ENCODE measurements around the gene PRSS21. TPM values are rescaled to one million over a fixed set of nuclear protein-coding genes. Genes with fewer than 3 reads are reported as not detected.

PRSS21 gene
- total and polyA plus RNA-seq, 4 donors: 0.18 to 1.0 (median 0.26) TPM; not detected in 1

DNA sequence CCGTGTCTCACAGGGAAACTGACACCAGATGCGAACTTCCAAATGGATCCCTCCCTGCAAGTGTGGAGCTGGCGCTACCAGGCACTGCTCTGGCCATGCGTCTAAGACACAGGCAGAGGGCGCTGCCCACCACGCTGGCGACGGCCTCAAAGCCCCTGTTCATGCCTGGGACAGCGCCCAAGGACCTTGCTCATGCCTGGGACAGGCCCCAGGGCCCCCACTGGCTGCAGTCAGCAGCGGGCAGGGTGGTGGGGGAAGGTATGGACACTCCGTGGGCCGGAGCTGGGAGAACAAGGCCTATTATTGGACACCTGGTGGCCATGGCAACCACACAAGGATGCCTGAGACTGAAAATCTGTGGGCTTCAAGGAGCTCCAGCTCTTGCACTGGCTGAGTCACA, 21.9 kb downstream of the PRSS21 start:
- Histone ChIP-seq H3K4me3 (ENCODE audit: low read depth in 1 of 3, low read length in 3 of 3) (no peak overlapping the region), H3K9ac (ENCODE audit: low read depth in 1 of 2, low read length in 2 of 2) (no peak overlapping the region), H3K9me3 (ENCODE audit: control insufficient read depth in 4 of 4, low read length in 3 of 4) (no peaks in the 10 kb centered on the region), H3K27ac (ENCODE audit: low read depth in 1 of 2, low read length in 2 of 2) (no peak overlapping the region), H3K36me3 (ENCODE audit: control insufficient read depth in 4 of 4, insufficient read depth in 3 of 4, low read depth in 1 of 4, low read length in 3 of 4) (no peaks in the 10 kb centered on the region), H3K4me1 (ENCODE audit: control insufficient read depth in 4 of 4, insufficient read depth in 4 of 4, low read length in 3 of 4) (peaks cover 0 to 6% (median 1%) of the 10 kb centered on the region in 4 donors), H3K27me3 (ENCODE audit: control insufficient read depth in 4 of 4, insufficient read depth in 4 of 4, low read length in 3 of 4) (peaks cover 0 to 2% (median 0%) of the 10 kb centered on the region in 4 donors)
- peak; percentile 56 for DNase-seq (ENCODE audit: low spot score)
- 5% methylated on average over 12 of the region's 12 CpGs for WGBS
- TF ChIP-seq RAD21 (IDR thresholded peaks at IDR 0.05) (peak; percentile 69 to 79), JUND (IDR thresholded peaks at IDR 0.05) (no peak)
- TF ChIP-seq, protein P1, sequence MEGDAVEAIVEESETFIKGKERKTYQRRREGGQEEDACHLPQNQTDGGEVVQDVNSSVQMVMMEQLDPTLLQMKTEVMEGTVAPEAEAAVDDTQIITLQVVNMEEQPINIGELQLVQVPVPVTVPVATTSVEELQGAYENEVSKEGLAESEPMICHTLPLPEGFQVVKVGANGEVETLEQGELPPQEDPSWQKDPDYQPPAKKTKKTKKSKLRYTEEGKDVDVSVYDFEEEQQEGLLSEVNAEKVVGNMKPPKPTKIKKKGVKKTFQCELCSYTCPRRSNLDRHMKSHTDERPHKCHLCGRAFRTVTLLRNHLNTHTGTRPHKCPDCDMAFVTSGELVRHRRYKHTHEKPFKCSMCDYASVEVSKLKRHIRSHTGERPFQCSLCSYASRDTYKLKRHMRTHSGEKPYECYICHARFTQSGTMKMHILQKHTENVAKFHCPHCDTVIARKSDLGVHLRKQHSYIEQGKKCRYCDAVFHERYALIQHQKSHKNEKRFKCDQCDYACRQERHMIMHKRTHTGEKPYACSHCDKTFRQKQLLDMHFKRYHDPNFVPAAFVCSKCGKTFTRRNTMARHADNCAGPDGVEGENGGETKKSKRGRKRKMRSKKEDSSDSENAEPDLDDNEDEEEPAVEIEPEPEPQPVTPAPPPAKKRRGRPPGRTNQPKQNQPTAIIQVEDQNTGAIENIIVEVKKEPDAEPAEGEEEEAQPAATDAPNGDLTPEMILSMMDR (IDR thresholded peaks at IDR 0.05; ENCODE audit: low read depth, low read length, missing input control): peak; percentile 58

DNA sequence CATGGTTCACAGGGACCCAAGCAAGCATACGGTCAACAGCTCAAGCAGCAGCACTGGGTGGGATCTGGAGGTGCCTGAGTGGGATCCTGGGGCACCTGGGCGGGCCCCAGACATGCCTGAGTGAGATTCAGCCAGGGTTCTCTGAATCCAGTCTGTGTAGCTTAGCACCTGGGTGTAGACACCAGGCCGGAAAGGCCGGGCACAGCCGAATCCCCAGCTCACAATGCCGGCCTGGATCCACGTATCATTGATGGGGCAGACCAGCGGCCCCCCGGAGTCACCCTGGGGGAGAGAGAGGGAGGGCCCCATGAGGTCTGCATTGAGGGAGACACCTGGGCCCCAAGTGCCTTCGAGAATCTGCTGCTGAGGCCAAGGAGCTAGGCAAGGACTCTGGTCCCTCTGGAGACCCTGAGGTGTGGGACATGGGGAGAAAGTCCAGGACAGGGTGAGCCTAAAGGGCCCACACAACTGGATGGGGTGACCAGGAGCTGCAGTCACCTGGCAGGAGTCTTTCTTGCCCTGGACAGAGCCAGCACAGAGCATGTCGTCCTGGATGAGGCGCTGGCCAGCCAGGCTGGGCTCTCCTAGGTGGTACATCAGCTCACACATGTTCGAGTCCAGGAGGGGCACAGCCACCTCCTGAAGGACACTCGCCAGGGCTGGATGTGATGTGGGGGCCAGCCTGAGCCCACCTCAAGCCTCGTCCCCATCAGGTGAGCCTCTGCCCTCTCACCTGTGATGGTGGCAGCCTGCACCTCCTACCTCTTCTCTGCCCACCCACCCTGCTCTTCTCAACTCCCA, 22.8 kb downstream of the PRSS21 start:
- no peak overlapping the region for H3K9ac ChIP-seq (ENCODE audit: low read depth in 1 of 2, low read length in 2 of 2)
- peaks cover 0 to 6% (median 1%) of the 10 kb centered on the region in 4 donors for H3K4me1 ChIP-seq (ENCODE audit: control insufficient read depth in 4 of 4, insufficient read depth in 4 of 4, low read length in 3 of 4)
- WGBS: 78% methylated on average over 15 of the region's 15 CpGs
- H3K36me3 ChIP-seq (ENCODE audit: control insufficient read depth in 4 of 4, insufficient read depth in 3 of 4, low read depth in 1 of 4, low read length in 3 of 4): no peaks in the 10 kb centered on the region
- H3K27me3 ChIP-seq (ENCODE audit: control insufficient read depth in 4 of 4, insufficient read depth in 4 of 4, low read length in 3 of 4): peaks cover 0 to 2% (median 0%) of the 10 kb centered on the region in 4 donors
- no peak overlapping the region for H3K4me3 ChIP-seq (ENCODE audit: low read depth in 1 of 3, low read length in 3 of 3)
- H3K9me3 ChIP-seq (ENCODE audit: control insufficient read depth in 4 of 4, low read length in 3 of 4): no peaks in the 10 kb centered on the region
- TF ChIP-seq, protein P2, sequence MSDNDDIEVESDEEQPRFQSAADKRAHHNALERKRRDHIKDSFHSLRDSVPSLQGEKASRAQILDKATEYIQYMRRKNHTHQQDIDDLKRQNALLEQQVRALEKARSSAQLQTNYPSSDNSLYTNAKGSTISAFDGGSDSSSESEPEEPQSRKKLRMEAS (IDR thresholded peaks at IDR 0.05): no peak
- no peak for DNase-seq (ENCODE audit: low spot score)
- H3K27ac ChIP-seq (ENCODE audit: low read depth in 1 of 2, low read length in 2 of 2): no peak overlapping the region

DNA sequence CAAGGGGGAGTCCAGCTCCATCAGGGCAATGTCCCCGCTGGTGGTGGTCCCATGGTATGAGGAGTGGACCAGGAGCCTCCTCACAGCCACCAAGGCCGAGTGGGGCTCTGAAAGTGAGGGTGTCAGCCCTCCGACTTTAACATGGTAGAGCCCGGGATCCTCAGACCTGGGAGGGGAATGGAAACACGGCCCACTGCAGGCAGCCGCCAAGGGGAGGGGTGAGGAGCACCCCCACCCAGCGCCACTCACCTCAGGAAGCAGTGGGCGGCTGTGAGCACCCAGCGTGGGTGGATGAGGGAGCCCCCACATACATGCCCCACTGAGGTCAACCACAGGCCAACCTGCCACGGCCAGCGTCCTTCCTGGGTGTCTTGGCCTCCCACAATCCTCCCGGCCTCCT, 23.9 kb downstream of the PRSS21 start:
- Histone ChIP-seq H3K9ac (ENCODE audit: low read depth in 1 of 2, low read length in 2 of 2) (no peak overlapping the region), H3K27ac (ENCODE audit: low read depth in 1 of 2, low read length in 2 of 2) (no peak overlapping the region), H3K36me3 (ENCODE audit: control insufficient read depth in 4 of 4, insufficient read depth in 3 of 4, low read depth in 1 of 4, low read length in 3 of 4) (no peaks in the 10 kb centered on the region), H3K27me3 (ENCODE audit: control insufficient read depth in 4 of 4, insufficient read depth in 4 of 4, low read length in 3 of 4) (peaks cover 0 to 2% (median 0%) of the 10 kb centered on the region in 4 donors), H3K9me3 (ENCODE audit: control insufficient read depth in 4 of 4, low read length in 3 of 4) (no peaks in the 10 kb centered on the region), H3K4me1 (ENCODE audit: control insufficient read depth in 4 of 4, insufficient read depth in 4 of 4, low read length in 3 of 4) (peaks cover 0 to 6% (median 1%) of the 10 kb centered on the region in 4 donors), H3K4me3 (ENCODE audit: low read depth in 1 of 3, low read length in 3 of 3) (no peak overlapping the region)
- no peak for TF ChIP-seq RXRA (IDR thresholded peaks at IDR 0.05)
- TF ChIP-seq JUND (IDR thresholded peaks at IDR 0.05): no peak
- TF ChIP-seq TAF1 (conservative IDR thresholded peaks at IDR 0.05): no peak
- TF ChIP-seq, protein P3, sequence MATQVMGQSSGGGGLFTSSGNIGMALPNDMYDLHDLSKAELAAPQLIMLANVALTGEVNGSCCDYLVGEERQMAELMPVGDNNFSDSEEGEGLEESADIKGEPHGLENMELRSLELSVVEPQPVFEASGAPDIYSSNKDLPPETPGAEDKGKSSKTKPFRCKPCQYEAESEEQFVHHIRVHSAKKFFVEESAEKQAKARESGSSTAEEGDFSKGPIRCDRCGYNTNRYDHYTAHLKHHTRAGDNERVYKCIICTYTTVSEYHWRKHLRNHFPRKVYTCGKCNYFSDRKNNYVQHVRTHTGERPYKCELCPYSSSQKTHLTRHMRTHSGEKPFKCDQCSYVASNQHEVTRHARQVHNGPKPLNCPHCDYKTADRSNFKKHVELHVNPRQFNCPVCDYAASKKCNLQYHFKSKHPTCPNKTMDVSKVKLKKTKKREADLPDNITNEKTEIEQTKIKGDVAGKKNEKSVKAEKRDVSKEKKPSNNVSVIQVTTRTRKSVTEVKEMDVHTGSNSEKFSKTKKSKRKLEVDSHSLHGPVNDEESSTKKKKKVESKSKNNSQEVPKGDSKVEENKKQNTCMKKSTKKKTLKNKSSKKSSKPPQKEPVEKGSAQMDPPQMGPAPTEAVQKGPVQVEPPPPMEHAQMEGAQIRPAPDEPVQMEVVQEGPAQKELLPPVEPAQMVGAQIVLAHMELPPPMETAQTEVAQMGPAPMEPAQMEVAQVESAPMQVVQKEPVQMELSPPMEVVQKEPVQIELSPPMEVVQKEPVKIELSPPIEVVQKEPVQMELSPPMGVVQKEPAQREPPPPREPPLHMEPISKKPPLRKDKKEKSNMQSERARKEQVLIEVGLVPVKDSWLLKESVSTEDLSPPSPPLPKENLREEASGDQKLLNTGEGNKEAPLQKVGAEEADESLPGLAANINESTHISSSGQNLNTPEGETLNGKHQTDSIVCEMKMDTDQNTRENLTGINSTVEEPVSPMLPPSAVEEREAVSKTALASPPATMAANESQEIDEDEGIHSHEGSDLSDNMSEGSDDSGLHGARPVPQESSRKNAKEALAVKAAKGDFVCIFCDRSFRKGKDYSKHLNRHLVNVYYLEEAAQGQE (IDR thresholded peaks at IDR 0.05): no peak
- no peak for TF ChIP-seq HNF4A (conservative IDR thresholded peaks at IDR 0.05)
- 69% methylated on average over 12 of the region's 12 CpGs for WGBS
- DNase-seq (ENCODE audit: low spot score): no peak

Data from liver (tissue), 9 donors.